ENCODE measurements around the gene FBXL14. TPM values are rescaled to one million over a fixed set of nuclear protein-coding genes. Genes with fewer than 3 reads are reported as not detected.

Gene FBXL14
- total and polyA plus RNA-seq, 9 of the 15 experiments (the other 6 are each of a cell fraction or from before 2014, with no cell fraction given) = 0.13 to 9.8 (median 3.3) TPM

DNA sequence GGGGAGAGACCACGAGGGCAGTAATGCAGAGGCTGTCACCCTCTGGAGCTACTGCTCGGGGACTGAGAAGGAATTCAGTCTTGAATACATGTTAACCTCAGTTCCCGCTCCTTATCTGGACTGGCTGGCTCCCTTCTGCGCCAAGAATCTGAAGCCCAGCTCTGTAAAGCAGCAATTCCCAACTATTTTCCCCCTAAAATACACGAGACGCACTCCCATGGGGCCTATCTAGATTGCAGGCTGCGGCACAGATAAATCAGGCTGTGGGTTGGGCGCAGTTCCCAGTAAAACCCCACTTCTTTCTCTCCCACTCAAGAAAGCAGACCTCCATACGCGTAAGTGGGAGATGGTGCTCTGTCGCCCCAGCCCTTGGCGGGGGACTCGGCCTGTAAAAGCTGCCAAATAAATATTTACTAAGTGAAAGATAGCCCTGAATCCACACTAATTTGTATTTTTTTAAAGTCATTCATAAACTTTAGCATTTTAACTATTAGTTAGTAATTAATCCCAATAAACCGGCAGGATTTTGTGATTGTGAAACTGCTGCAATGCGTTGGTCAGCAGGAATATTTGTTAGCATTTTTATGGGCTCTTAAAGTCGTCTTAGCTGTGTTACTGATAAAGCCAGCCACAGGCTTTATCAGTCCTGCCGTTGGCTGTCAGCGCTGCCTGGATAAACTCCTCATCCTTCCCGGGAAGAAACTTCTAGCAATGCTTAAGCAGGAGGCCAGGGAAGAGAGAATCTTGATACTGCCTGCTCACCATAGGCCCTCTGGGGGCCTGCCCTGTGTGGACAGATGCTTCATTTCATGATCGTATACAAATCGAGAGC, 17.8 kb downstream of the FBXL14 start (continued):
- TF ChIP-seq ZFP36 (IDR thresholded peaks at IDR 0.05; ENCODE audit: low read depth, low read length, partially characterized antibody) = no peak
- TF ChIP-seq ZNF212 (CRISPR knock-in tag; IDR thresholded peaks at IDR 0.05) = no peak
- TF ChIP-seq MTA2 (IDR thresholded peaks at IDR 0.05; ENCODE audit: low read depth) = 0 out of 2 replicates have a peak, but pooled peaks have one; percentile 23
- TF ChIP-seq NCOR1 (IDR thresholded peaks at IDR 0.05) = peak; percentile 53; the same call in 1 of the 2 replicates
- peak; percentile 53; the same call in 1 of the 2 replicates for TF ChIP-seq JUND (IDR thresholded peaks at IDR 0.05; ENCODE audit: borderline replicate concordance, low read depth, low read length)
- no peak; the same call in 2 of the 3 replicates for TF ChIP-seq JUND (tag; IDR thresholded peaks at IDR 0.05; ENCODE audit: borderline replicate concordance, low read depth, low read length)
- TF ChIP-seq SMARCC2 (IDR thresholded peaks at IDR 0.05; ENCODE audit: low read depth) = 0 out of 2 replicates have a peak, but pooled peaks have one; percentile 28
- TF ChIP-seq L3MBTL2 (IDR thresholded peaks at IDR 0.05) = peak; percentile 75
- peak; percentile 55; the same call in 1 of the 2 replicates for TF ChIP-seq SMARCE1 (IDR thresholded peaks at IDR 0.05)
- TF ChIP-seq ARID1B (IDR thresholded peaks at IDR 0.05) = peak; percentile 80
- TF ChIP-seq TAL1 (IDR thresholded peaks at IDR 0.05) = peak; percentile 62
- peak; percentile 26; the same call in 1 of the 2 replicates for TF ChIP-seq NFIC (IDR thresholded peaks at IDR 0.05)
- TF ChIP-seq PCBP2 (IDR thresholded peaks at IDR 0.05; ENCODE audit: low read depth, low read length, poor library complexity, severe bottlenecking) = no peak
- TF ChIP-seq, protein P1, sequence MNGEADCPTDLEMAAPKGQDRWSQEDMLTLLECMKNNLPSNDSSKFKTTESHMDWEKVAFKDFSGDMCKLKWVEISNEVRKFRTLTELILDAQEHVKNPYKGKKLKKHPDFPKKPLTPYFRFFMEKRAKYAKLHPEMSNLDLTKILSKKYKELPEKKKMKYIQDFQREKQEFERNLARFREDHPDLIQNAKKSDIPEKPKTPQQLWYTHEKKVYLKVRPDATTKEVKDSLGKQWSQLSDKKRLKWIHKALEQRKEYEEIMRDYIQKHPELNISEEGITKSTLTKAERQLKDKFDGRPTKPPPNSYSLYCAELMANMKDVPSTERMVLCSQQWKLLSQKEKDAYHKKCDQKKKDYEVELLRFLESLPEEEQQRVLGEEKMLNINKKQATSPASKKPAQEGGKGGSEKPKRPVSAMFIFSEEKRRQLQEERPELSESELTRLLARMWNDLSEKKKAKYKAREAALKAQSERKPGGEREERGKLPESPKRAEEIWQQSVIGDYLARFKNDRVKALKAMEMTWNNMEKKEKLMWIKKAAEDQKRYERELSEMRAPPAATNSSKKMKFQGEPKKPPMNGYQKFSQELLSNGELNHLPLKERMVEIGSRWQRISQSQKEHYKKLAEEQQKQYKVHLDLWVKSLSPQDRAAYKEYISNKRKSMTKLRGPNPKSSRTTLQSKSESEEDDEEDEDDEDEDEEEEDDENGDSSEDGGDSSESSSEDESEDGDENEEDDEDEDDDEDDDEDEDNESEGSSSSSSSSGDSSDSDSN (IDR thresholded peaks at IDR 0.05; ENCODE audit: borderline replicate concordance in 1 of 2, low read depth in 2 of 2, low read length in 2 of 2) = peak; percentile 39 to 64; a peak in 2 of 4 replicates
- peak; percentile 77 for TF ChIP-seq ZNF766 (CRISPR knock-in tag; conservative IDR thresholded peaks at IDR 0.05)
- TF ChIP-seq CEBPB (tag; IDR thresholded peaks at IDR 0.05) = peak; percentile 80
- TF ChIP-seq MBD2 (IDR thresholded peaks at IDR 0.05; ENCODE audit: borderline replicate concordance, low read depth) = 0 out of 2 replicates have a peak, but pooled peaks have one; percentile 33
- peak; percentile 83 for TF ChIP-seq MEIS2 (IDR thresholded peaks at IDR 0.05; ENCODE audit: partially characterized antibody)
- peak; percentile 66; the same call in 1 of the 2 replicates for TF ChIP-seq SOX6 (IDR thresholded peaks at IDR 0.05)
- peak; percentile 80 for TF ChIP-seq CTBP1 (IDR thresholded peaks at IDR 0.05; ENCODE audit: borderline replicate concordance)
- TF ChIP-seq, protein P2, sequence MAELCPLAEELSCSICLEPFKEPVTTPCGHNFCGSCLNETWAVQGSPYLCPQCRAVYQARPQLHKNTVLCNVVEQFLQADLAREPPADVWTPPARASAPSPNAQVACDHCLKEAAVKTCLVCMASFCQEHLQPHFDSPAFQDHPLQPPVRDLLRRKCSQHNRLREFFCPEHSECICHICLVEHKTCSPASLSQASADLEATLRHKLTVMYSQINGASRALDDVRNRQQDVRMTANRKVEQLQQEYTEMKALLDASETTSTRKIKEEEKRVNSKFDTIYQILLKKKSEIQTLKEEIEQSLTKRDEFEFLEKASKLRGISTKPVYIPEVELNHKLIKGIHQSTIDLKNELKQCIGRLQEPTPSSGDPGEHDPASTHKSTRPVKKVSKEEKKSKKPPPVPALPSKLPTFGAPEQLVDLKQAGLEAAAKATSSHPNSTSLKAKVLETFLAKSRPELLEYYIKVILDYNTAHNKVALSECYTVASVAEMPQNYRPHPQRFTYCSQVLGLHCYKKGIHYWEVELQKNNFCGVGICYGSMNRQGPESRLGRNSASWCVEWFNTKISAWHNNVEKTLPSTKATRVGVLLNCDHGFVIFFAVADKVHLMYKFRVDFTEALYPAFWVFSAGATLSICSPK (IDR thresholded peaks at IDR 0.05; ENCODE audit: borderline replicate concordance) = no peak
- TF ChIP-seq KDM1A (IDR thresholded peaks at IDR 0.05) = peak; percentile 8 to 30; a peak in 1 of 4 replicates
- peak; percentile 82 for TF ChIP-seq CBFA2T3 (IDR thresholded peaks at IDR 0.05)
- TF ChIP-seq RCOR1 (IDR thresholded peaks at IDR 0.05; ENCODE audit: borderline replicate concordance in 1 of 2, low read depth in 2 of 2, low read length in 2 of 2) = peak in 1 of 2 experiments; percentile 88; a peak in 2 of 4 replicates
- TF ChIP-seq SMARCA4 (IDR thresholded peaks at IDR 0.05) = peak; percentile 68
- peak in 1 of 2 experiments; percentile 48; a peak in 3 of 4 replicates for TF ChIP-seq RAD21 (CRISPR knock-in tag; conservative IDR thresholded peaks at IDR 0.05 in 1 of 2, IDR thresholded peaks at IDR 0.05 in 1 of 2)
- TF ChIP-seq ZNF77 (CRISPR knock-in tag; IDR thresholded peaks at IDR 0.05) = no peak
